ENCODE measurements around the gene ACP1.

DNA sequence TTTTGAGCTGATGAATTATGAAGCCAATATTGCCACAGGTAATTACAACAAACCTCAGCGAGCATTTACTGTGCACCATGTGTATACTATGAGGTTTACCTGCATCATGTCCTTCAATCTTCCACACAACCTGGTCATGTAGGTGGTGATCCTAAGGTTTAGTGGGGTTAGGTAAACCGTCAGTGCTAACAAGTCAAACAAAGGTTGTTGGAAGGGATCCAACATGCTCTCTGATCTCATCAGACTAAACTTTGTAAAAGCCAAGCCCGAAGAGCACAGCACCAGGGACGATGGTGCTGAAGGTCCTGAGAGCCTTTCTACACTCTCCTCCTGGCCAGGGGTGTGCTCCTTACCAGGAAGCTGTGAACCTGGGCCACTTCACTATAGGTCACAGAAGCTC is 30.3 kb upstream of the ACP1 start:
- TF ChIP-seq, protein P1, sequence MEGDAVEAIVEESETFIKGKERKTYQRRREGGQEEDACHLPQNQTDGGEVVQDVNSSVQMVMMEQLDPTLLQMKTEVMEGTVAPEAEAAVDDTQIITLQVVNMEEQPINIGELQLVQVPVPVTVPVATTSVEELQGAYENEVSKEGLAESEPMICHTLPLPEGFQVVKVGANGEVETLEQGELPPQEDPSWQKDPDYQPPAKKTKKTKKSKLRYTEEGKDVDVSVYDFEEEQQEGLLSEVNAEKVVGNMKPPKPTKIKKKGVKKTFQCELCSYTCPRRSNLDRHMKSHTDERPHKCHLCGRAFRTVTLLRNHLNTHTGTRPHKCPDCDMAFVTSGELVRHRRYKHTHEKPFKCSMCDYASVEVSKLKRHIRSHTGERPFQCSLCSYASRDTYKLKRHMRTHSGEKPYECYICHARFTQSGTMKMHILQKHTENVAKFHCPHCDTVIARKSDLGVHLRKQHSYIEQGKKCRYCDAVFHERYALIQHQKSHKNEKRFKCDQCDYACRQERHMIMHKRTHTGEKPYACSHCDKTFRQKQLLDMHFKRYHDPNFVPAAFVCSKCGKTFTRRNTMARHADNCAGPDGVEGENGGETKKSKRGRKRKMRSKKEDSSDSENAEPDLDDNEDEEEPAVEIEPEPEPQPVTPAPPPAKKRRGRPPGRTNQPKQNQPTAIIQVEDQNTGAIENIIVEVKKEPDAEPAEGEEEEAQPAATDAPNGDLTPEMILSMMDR (IDR thresholded peaks at IDR 0.05), result no peak
- no peak for TF ChIP-seq POLR2A (IDR thresholded peaks at IDR 0.05)
